Neural progenitor cell (in vitro differentiated cells): ENCODE data around the gene ITPR3. TPM values are rescaled to one million over a fixed set of nuclear protein-coding genes. Genes with fewer than 3 reads are reported as not detected.

Source experiments
- DNase-seq: peaks from one replicate; pipeline ENCODE4 v3.0.0-alpha.2; 2016; ENCODE audit warnings: low spot score
- H2AFZ ChIP-seq: fragments of 200-600 bp; sonication (generic); replicated peaks from 2 replicates; pipeline ENCODE4 v1.6.1; 2016; ENCODE audit warnings: antibody characterized with exemption
- H3F3A ChIP-seq: fragments of 200-600 bp; sonication (generic); 2 replicates; pipeline ENCODE4 v1.6.1; 2016; ENCODE audit warnings: antibody characterized with exemption, low read depth
- H3K27ac ChIP-seq: fragments of 200-600 bp; sonication (generic); 2 replicates; pipeline ENCODE4 v1.5.1; 2016; ENCODE audit warnings: mild to moderate bottlenecking
- H3K27me3 ChIP-seq: fragments of 200-600 bp; sonication (generic); 2 replicates; pipeline ENCODE4 v1.6.1; 2016; ENCODE audit warnings: mild to moderate bottlenecking, moderate library complexity
- H3K36me3 ChIP-seq: fragments of 200-600 bp; sonication (generic); 2 replicates; pipeline ENCODE4 v1.5.1; 2016
- H3K4me1 ChIP-seq: fragments of 200-600 bp; sonication (generic); 2 replicates; pipeline ENCODE4 v1.6.1; 2016; ENCODE audit warnings: mixed run types
- H3K4me2 ChIP-seq: fragments of 200-600 bp; sonication (generic); 2 replicates; pipeline ENCODE4 v1.6.1; 2016
- H3K4me3 ChIP-seq: fragments of 200-600 bp; sonication (generic); 2 replicates; pipeline ENCODE4 v1.5.1; 2016
- H3K79me2 ChIP-seq: fragments of 200-600 bp; sonication (generic); 2 replicates; pipeline ENCODE4 v1.6.1; 2016; ENCODE audit warnings: low read depth
- H3K9ac ChIP-seq: fragments of 200-600 bp; sonication (generic); 2 replicates; pipeline ENCODE4 v1.6.1; 2016
- H3K9me3 ChIP-seq: fragments of 200-600 bp; sonication (generic); 2 replicates; pipeline ENCODE4 v1.5.1; 2016; ENCODE audit warnings: low read depth
- H4K20me1 ChIP-seq: fragments of 200-600 bp; sonication (generic); 2 replicates; pipeline ENCODE4 v1.6.1; 2016; ENCODE audit warnings: low read depth
- H3K27ac Mint-ChIP-seq: 3 replicates; pipeline ENCODE4 v1.8.0; 2021; ENCODE audit warnings: mixed read lengths
- H3K27me3 Mint-ChIP-seq: 2 replicates; pipeline ENCODE4 v1.8.0; 2022; ENCODE audit warnings: low read depth, mild to moderate bottlenecking, inconsistent platforms, moderate library complexity, mixed read lengths; ENCODE audit not compliant: insufficient read depth
- H3K36me3 Mint-ChIP-seq: 3 replicates; pipeline ENCODE4 v1.8.0; 2021; ENCODE audit warnings: mixed read lengths
- H3K4me1 Mint-ChIP-seq: 3 replicates; pipeline ENCODE4 v1.8.0; 2021; ENCODE audit warnings: mixed read lengths
- H3K4me3 Mint-ChIP-seq: 3 replicates; pipeline ENCODE4 v1.8.0; 2021; ENCODE audit warnings: mild to moderate bottlenecking, moderate library complexity, mixed read lengths
- H3K9me3 Mint-ChIP-seq: 3 replicates; pipeline ENCODE4 v1.8.0; 2020; ENCODE audit warnings: mixed read lengths
- CTCF ChIP-seq: fragments of 200-600 bp; sonication (generic); IDR thresholded peaks from 2 replicates; pipeline ENCODE4 v1.5.1; 2017; ENCODE audit warnings: antibody characterized with exemption, mild to moderate bottlenecking
- EZH2 ChIP-seq: fragments of 200-600 bp; sonication (generic); IDR thresholded peaks from 2 replicates; pipeline ENCODE4 v1.6.1; 2017; ENCODE audit warnings: antibody characterized with exemption, mild to moderate bottlenecking, moderate library complexity
- EZH2phosphoT487 ChIP-seq: fragments of 200-600 bp; sonication (generic); IDR thresholded peaks from 2 replicates; pipeline ENCODE4 v1.6.1; 2017; ENCODE audit warnings: antibody characterized with exemption
- total RNA-seq: library from RNA; depleted of rRNA; stranded (reverse); fragments of >200 nt; gene quantifications from 2 replicates; pipeline ENCODE4 v1.2.3, GENCODE V29; 2015; ENCODE audit warnings: low replicate concordance

The ITPR3 gene
- total RNA-seq, 1 donor from 2014 or later = 1.5 TPM

- no peaks in the 10 kb centered on the region for H3K9me3 Mint-ChIP-seq
- peaks cover 2% of the 10 kb centered on the region for H4K20me1 ChIP-seq
- H3K4me1 ChIP-seq = peaks cover 3% of the 10 kb centered on the region
- peak overlapping the region; percentile 86 for H3K27ac Mint-ChIP-seq
- H3K4me2 ChIP-seq = no peak overlapping the region
- H3K79me2 ChIP-seq = no peaks in the 10 kb centered on the region
- no peak overlapping the region for H2AFZ ChIP-seq
- H3K27ac ChIP-seq = no peak overlapping the region
- H3K27me3 ChIP-seq = no peaks in the 10 kb centered on the region
- H3F3A ChIP-seq = peaks cover 4% of the 10 kb centered on the region
- H3K27me3 Mint-ChIP-seq = peaks cover 6% of the 10 kb centered on the region
- no peak overlapping the region for H3K9ac ChIP-seq
- peaks cover 18% of the 10 kb centered on the region for H3K4me1 Mint-ChIP-seq
- no peak for TF ChIP-seq EZH2
- no peak for TF ChIP-seq EZH2phosphoT487
- TF ChIP-seq CTCF = no peak
- no peaks in the 10 kb centered on the region for H3K9me3 ChIP-seq
- H3K36me3 ChIP-seq = no peaks in the 10 kb centered on the region
- no peak overlapping the region for H3K4me3 ChIP-seq
- peaks cover 13% of the 10 kb centered on the region for H3K36me3 Mint-ChIP-seq
- no peak for DNase-seq
- H3K4me3 Mint-ChIP-seq = no peak overlapping the region
These were observed 72.3 kb downstream of the ITPR3 start for GRCh38 chr6:33693186-33694105.

GRCh38 chr6:33694401-33694931 lies 73.3 kb downstream of the ITPR3 start:
- peaks cover 4% of the 10 kb centered on the region for H3F3A ChIP-seq
- H3K27ac ChIP-seq = no peak overlapping the region
- H3K27me3 Mint-ChIP-seq = peaks cover 3% of the 10 kb centered on the region
- no peaks in the 10 kb centered on the region for H3K9me3 ChIP-seq
- peaks cover 2% of the 10 kb centered on the region for H3K79me2 ChIP-seq
- H3K4me3 Mint-ChIP-seq = no peak overlapping the region
- H3K36me3 Mint-ChIP-seq = peaks cover 14% of the 10 kb centered on the region
- TF ChIP-seq EZH2 (no peak), CTCF (no peak), EZH2phosphoT487 (no peak)
- peaks cover 5% of the 10 kb centered on the region for H4K20me1 ChIP-seq
- H3K4me1 ChIP-seq = peaks cover 3% of the 10 kb centered on the region
- H3K4me2 ChIP-seq = no peak overlapping the region
- peaks cover 18% of the 10 kb centered on the region for H3K4me1 Mint-ChIP-seq
- H3K27me3 ChIP-seq = no peaks in the 10 kb centered on the region
- no peak overlapping the region for H3K4me3 ChIP-seq
- H2AFZ ChIP-seq = no peak overlapping the region
- peaks cover 1% of the 10 kb centered on the region for H3K36me3 ChIP-seq
- H3K27ac Mint-ChIP-seq = peak overlapping the region; percentile 78
- DNase-seq = no peak
- no peak overlapping the region for H3K9ac ChIP-seq
- H3K9me3 Mint-ChIP-seq = no peaks in the 10 kb centered on the region

GRCh38 chr6:33694977-33695376 lies 73.9 kb downstream of the ITPR3 start:
- Histone ChIP-seq H3K4me2 (no peak overlapping the region), H3K4me1 (peaks cover 3% of the 10 kb centered on the region), H3K4me3 (no peak overlapping the region), H3K36me3 (peaks cover 6% of the 10 kb centered on the region), H3K9me3 (no peaks in the 10 kb centered on the region), H4K20me1 (peaks cover 10% of the 10 kb centered on the region), H3K79me2 (peaks cover 6% of the 10 kb centered on the region), H2AFZ (no peak overlapping the region), H3K27ac (no peak overlapping the region), H3K9ac (no peak overlapping the region), H3F3A (peaks cover 4% of the 10 kb centered on the region), H3K27me3 (no peaks in the 10 kb centered on the region)
- Mint-ChIP-seq H3K9me3 (no peaks in the 10 kb centered on the region), H3K4me1 (peaks cover 18% of the 10 kb centered on the region), H3K27me3 (peaks cover 4% of the 10 kb centered on the region), H3K4me3 (no peak overlapping the region), H3K27ac (peak overlapping the region; percentile 78), H3K36me3 (peaks cover 15% of the 10 kb centered on the region)
- TF ChIP-seq EZH2phosphoT487 (no peak), EZH2 (no peak), CTCF (no peak)
- no peak for DNase-seq
